ENCODE results near the gene PDLIM3.

PDLIM3 gene

GRCh38 chr4:185534866-185535611 is at the start of gene PDLIM3:
PDLIM3 (minus strand) TSS chr4:185535507; CDS start chr4:185535434, 73 bp downstream.
- no peak for TF ChIP-seq CTCF (IDR thresholded peaks at IDR 0.05; ENCODE audit: borderline replicate concordance, control extremely low read depth, extremely low read depth, insufficient read depth, missing control alignments)
- peak; percentile 62 for DNase-seq (ENCODE audit: low spot score)
- in situ Hi-C loops (cut with MboI; ENCODE audit: low sequenced_read_pairs, unreplicated experiment) = no loop called here

- no peak for DNase-seq (ENCODE audit: low spot score)
- no peak for TF ChIP-seq CTCF (IDR thresholded peaks at IDR 0.05; ENCODE audit: borderline replicate concordance, control extremely low read depth, extremely low read depth, insufficient read depth, missing control alignments)
- in situ Hi-C loops (cut with MboI; ENCODE audit: low sequenced_read_pairs, unreplicated experiment) = no loop called here
Measured at GRCh38 chr4:185583813-185584212, 48.5 kb upstream of the PDLIM3 start.

GRCh38 chr4:185582651-185583400 is 47.5 kb upstream of the PDLIM3 start:
- TF ChIP-seq CTCF (IDR thresholded peaks at IDR 0.05; ENCODE audit: borderline replicate concordance, control extremely low read depth, extremely low read depth, insufficient read depth, missing control alignments) = no peak
- in situ Hi-C loops (cut with MboI; ENCODE audit: low sequenced_read_pairs, unreplicated experiment) = no loop called here
- DNase-seq (ENCODE audit: low spot score) = no peak

GRCh38 chr4:185580699-185581098 is 45.4 kb upstream of the PDLIM3 start:
- in situ Hi-C loops (cut with MboI; ENCODE audit: low sequenced_read_pairs, unreplicated experiment) = no loop called here
- no peak for TF ChIP-seq CTCF (IDR thresholded peaks at IDR 0.05; ENCODE audit: borderline replicate concordance, control extremely low read depth, extremely low read depth, insufficient read depth, missing control alignments)
- DNase-seq (ENCODE audit: low spot score) = no peak

GRCh38 chr4:185578284-185578683 is 43.0 kb upstream of the PDLIM3 start:
- no peak for TF ChIP-seq CTCF (IDR thresholded peaks at IDR 0.05; ENCODE audit: borderline replicate concordance, control extremely low read depth, extremely low read depth, insufficient read depth, missing control alignments)
- in situ Hi-C loops (cut with MboI; ENCODE audit: low sequenced_read_pairs, unreplicated experiment) = no loop called here
- DNase-seq (ENCODE audit: low spot score) = no peak

- DNase-seq (ENCODE audit: low spot score) = no peak
- TF ChIP-seq CTCF (IDR thresholded peaks at IDR 0.05; ENCODE audit: borderline replicate concordance, control extremely low read depth, extremely low read depth, insufficient read depth, missing control alignments) = no peak
Measured at GRCh38 chr4:185576962-185577950, 41.9 kb upstream of the PDLIM3 start.

More at GRCh38 chr4:185576962-185577950, 41.9 kb upstream of the PDLIM3 start:
- in situ Hi-C loops (cut with MboI; ENCODE audit: low sequenced_read_pairs, unreplicated experiment) = no loop called here
